ENCODE measurements around the gene BUD13. TPM values are rescaled to one million over a fixed set of nuclear protein-coding genes. Genes with fewer than 3 reads are reported as not detected.

Gene BUD13
- total and polyA plus RNA-seq, 9 of the 15 experiments (the other 6 are each of a cell fraction or from before 2014, with no cell fraction given), result 9.5 to 34.1 (median 27.1) TPM

DNA sequence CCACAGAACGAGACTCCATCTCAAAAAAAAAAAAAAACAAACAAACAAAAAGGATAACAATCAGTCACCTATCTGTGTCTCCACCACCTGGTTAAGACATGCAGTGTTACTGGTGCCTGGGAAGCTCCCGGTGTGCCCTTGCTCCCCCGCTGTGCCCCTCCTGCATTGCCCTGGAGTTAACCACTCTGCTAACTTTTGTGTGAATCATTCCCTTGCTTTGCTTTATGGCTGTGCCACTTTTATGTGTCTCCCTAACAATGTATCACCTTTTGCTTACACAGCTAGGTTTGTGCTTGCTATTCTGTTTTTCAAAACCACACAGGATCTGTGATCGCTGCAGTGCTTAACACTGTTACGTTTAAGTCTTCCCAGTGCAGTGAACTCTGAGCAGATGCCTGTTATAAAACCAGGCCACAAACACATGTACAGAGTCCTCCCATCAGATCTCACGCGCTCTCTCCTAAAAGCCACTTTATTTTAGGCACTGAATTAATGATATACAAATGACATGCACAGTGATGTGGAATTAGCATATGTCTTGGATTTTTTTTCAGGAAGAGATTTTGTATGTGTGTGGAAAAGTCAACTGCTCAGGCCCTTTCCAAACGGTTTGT is 69.9 kb downstream of the BUD13 start:
- no peak overlapping the region for H3K9ac ChIP-seq (ENCODE audit: insufficient read depth in 1 of 2, low read depth in 2 of 2, low read length in 2 of 2)
- no peak overlapping the region for H3K4me3 ChIP-seq
- CTCF ChIA-PET (ENCODE audit: low intra/inter-chr PET ratio), result no interaction called here
- peaks cover 20 to 62% of the 10 kb centered on the region in 2 experiments; a peak in 4 of 5 replicates for H3K27me3 ChIP-seq (ENCODE audit: control insufficient read depth in 2 of 2, insufficient read depth in 2 of 2, low read length in 2 of 2)
- H3K4me2 ChIP-seq (ENCODE audit: insufficient read depth, low read length), result no peak overlapping the region
- H3K27ac ChIP-seq (ENCODE audit: extremely low read depth, low read depth, low read length), result no peak overlapping the region
- no peak for FAIRE-seq
- H3K4me1 ChIP-seq (replicated peaks in 1 of 2; ENCODE audit: control insufficient read depth in 2 of 2, insufficient read depth in 2 of 2, low read length in 2 of 2), result peaks cover 0 to 5% of the 10 kb centered on the region in 2 experiments; a peak in 1 of 5 replicates
- no peaks in the 10 kb centered on the region for H3K9me3 ChIP-seq (replicated peaks; ENCODE audit: control insufficient read depth, insufficient read depth, low read depth, low read length)
- in situ Hi-C loops (cut with MboI), result no loop called here
- POLR2A ChIA-PET, result interaction anchor here (0.5 kb wide), 1 partner anchor 418 kb away, joined by 3 read pairs; no protein-coding TSS in a partner anchor
- no TSS peak for BruUV-seq (replicated peaks)
- intact Hi-C loops (cut with micrococcal nuclease), result no loop called here
- peaks cover 11% of the 10 kb centered on the region; the same call in 1 of the 2 replicates for H4K20me1 ChIP-seq (replicated peaks; ENCODE audit: control insufficient read depth, insufficient read depth, low read length)
- H2AFZ ChIP-seq (ENCODE audit: low read depth, low read length), result no peak overlapping the region
- H3K9me1 ChIP-seq (ENCODE audit: control insufficient read depth, insufficient read depth, low read length), result no peaks in the 10 kb centered on the region
- no peak for ATAC-seq
- H3K79me2 ChIP-seq (ENCODE audit: control insufficient read depth, insufficient read depth, low read length), result no peaks in the 10 kb centered on the region
- DNase-seq (ENCODE audit: extremely low read depth in 1 of 4, low spot score in 3 of 4), result no peak
- H3K36me3 ChIP-seq (ENCODE audit: control insufficient read depth, insufficient read depth, low read length), result no peaks in the 10 kb centered on the region
- 0% methylated on average over 7 of the region's 8 CpGs for WGBS (ENCODE audit: insufficient coverage, low coverage, missing lambda C conversion rate)
- TF ChIP-seq POLR2B (IDR thresholded peaks at IDR 0.05; ENCODE audit: low read depth, partially characterized antibody), result no peak
- TF ChIP-seq, protein P1, sequence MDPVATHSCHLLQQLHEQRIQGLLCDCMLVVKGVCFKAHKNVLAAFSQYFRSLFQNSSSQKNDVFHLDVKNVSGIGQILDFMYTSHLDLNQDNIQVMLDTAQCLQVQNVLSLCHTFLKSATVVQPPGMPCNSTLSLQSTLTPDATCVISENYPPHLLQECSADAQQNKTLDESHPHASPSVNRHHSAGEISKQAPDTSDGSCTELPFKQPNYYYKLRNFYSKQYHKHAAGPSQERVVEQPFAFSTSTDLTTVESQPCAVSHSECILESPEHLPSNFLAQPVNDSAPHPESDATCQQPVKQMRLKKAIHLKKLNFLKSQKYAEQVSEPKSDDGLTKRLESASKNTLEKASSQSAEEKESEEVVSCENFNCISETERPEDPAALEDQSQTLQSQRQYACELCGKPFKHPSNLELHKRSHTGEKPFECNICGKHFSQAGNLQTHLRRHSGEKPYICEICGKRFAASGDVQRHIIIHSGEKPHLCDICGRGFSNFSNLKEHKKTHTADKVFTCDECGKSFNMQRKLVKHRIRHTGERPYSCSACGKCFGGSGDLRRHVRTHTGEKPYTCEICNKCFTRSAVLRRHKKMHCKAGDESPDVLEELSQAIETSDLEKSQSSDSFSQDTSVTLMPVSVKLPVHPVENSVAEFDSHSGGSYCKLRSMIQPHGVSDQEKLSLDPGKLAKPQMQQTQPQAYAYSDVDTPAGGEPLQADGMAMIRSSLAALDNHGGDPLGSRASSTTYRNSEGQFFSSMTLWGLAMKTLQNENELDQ (CRISPR knock-in tag; IDR thresholded peaks at IDR 0.05; ENCODE audit: borderline replicate concordance), result no peak
- no peak for TF ChIP-seq ZNF436 (CRISPR knock-in tag; IDR thresholded peaks at IDR 0.05)
- no peak for TF ChIP-seq TRIM24 (IDR thresholded peaks at IDR 0.05)
- TF ChIP-seq TSC22D4 (tag; IDR thresholded peaks at IDR 0.05), result no peak
- no peak for TF ChIP-seq EHMT2 (IDR thresholded peaks at IDR 0.05)
- TF ChIP-seq TBL1XR1 (IDR thresholded peaks at IDR 0.05; ENCODE audit: low read length in 2 of 2), result no peak
- TF ChIP-seq, protein P2, sequence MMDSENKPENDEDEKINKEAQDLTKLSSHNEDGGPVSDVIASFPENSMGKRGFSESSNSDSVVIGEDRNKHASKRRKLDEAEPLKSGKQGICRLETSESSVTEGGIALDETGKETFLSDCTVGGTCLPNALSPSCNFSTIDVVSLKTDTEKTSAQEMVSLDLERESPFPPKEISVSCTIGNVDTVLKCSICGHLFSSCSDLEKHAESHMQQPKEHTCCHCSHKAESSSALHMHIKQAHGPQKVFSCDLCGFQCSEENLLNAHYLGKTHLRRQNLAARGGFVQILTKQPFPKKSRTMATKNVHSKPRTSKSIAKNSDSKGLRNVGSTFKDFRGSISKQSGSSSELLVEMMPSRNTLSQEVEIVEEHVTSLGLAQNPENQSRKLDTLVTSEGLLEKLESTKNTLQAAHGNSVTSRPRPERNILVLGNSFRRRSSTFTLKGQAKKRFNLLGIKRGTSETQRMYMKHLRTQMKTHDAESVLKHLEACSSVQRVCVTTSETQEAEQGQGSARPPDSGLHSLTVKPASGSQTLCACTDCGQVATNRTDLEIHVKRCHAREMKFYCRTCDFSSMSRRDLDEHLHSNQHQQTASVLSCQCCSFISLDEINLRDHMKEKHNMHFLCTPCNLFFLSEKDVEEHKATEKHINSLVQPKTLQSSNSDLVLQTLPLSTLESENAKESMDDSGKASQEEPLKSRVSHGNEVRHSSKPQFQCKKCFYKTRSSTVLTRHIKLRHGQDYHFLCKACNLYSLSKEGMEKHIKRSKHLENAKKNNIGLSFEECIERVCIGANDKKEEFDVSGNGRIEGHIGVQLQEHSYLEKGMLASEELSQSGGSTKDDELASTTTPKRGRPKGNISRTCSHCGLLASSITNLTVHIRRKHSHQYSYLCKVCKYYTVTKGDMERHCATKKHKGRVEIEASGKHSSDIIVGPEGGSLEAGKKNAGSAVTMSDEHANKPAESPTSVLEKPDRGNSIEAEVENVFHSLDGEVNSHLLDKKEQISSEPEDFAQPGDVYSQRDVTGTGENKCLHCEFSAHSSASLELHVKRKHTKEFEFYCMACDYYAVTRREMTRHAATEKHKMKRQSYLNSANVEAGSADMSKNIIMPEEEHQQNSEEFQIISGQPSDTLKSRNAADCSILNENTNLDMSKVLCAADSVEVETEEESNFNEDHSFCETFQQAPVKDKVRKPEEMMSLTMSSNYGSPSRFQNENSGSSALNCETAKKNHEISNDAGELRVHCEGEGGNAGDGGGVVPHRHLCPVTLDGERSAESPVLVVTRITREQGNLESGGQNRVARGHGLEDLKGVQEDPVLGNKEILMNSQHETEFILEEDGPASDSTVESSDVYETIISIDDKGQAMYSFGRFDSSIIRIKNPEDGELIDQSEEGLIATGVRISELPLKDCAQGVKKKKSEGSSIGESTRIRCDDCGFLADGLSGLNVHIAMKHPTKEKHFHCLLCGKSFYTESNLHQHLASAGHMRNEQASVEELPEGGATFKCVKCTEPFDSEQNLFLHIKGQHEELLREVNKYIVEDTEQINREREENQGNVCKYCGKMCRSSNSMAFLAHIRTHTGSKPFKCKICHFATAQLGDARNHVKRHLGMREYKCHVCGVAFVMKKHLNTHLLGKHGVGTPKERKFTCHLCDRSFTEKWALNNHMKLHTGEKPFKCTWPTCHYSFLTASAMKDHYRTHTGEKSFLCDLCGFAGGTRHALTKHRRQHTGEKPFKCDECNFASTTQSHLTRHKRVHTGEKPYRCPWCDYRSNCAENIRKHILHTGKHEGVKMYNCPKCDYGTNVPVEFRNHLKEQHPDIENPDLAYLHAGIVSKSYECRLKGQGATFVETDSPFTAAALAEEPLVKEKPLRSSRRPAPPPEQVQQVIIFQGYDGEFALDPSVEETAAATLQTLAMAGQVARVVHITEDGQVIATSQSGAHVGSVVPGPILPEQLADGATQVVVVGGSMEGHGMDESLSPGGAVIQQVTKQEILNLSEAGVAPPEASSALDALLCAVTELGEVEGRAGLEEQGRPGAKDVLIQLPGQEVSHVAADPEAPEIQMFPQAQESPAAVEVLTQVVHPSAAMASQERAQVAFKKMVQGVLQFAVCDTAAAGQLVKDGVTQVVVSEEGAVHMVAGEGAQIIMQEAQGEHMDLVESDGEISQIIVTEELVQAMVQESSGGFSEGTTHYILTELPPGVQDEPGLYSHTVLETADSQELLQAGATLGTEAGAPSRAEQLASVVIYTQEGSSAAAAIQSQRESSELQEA (IDR thresholded peaks at IDR 0.05; ENCODE audit: low read depth), result no peak
- no peak for TF ChIP-seq NR1H2 (CRISPR knock-in tag; IDR thresholded peaks at IDR 0.05)
